ENCODE data around the gene CAMK1. TPM values are rescaled to one million over a fixed set of nuclear protein-coding genes. Genes with fewer than 3 reads are reported as not detected.

The CAMK1 gene
- total and polyA plus RNA-seq, 2 of the 4 experiments (the other 2 are of a cell fraction), result 33.3 to 36.4 TPM

DNA sequence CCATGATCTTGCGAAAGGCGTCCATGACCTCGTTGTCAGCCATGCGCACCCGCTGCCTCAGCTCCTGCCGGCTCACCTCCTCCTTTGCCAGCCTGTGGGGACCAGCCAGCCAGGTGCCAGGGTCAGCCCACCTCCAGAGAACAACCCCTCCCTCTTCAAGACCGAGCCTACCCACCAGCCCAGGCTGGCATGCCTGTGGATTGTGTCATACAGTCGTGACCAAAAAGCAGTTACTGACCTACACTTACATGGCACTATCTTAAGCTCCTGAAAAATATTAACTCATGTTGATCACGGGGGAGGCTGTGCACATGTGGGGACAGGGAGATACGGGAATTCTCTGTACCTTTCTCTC is 10.7 kb upstream of the CAMK1 start:
- no peak for TF ChIP-seq BHLHE40 (IDR thresholded peaks at IDR 0.05; ENCODE audit: low read depth, low read length)
- TF ChIP-seq, protein P1, sequence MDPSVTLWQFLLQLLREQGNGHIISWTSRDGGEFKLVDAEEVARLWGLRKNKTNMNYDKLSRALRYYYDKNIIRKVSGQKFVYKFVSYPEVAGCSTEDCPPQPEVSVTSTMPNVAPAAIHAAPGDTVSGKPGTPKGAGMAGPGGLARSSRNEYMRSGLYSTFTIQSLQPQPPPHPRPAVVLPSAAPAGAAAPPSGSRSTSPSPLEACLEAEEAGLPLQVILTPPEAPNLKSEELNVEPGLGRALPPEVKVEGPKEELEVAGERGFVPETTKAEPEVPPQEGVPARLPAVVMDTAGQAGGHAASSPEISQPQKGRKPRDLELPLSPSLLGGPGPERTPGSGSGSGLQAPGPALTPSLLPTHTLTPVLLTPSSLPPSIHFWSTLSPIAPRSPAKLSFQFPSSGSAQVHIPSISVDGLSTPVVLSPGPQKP (IDR thresholded peaks at IDR 0.05; ENCODE audit: borderline replicate concordance, low read depth, low read length), result no peak
- no peak for TF ChIP-seq MAZ (IDR thresholded peaks at IDR 0.05; ENCODE audit: borderline replicate concordance, low read depth, low read length)
- TF ChIP-seq, protein P2, sequence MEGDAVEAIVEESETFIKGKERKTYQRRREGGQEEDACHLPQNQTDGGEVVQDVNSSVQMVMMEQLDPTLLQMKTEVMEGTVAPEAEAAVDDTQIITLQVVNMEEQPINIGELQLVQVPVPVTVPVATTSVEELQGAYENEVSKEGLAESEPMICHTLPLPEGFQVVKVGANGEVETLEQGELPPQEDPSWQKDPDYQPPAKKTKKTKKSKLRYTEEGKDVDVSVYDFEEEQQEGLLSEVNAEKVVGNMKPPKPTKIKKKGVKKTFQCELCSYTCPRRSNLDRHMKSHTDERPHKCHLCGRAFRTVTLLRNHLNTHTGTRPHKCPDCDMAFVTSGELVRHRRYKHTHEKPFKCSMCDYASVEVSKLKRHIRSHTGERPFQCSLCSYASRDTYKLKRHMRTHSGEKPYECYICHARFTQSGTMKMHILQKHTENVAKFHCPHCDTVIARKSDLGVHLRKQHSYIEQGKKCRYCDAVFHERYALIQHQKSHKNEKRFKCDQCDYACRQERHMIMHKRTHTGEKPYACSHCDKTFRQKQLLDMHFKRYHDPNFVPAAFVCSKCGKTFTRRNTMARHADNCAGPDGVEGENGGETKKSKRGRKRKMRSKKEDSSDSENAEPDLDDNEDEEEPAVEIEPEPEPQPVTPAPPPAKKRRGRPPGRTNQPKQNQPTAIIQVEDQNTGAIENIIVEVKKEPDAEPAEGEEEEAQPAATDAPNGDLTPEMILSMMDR (conservative IDR thresholded peaks at IDR 0.05; ENCODE audit: low read depth, low read length), result no peak
- no peak for TF ChIP-seq RAD21 (IDR thresholded peaks at IDR 0.05; ENCODE audit: low read length)
- no peak for TF ChIP-seq MAFK (IDR thresholded peaks at IDR 0.05; ENCODE audit: low read depth, low read length)
- no peak for TF ChIP-seq NFE2L2 (IDR thresholded peaks at IDR 0.05; ENCODE audit: low read depth, low read length)
- TF ChIP-seq CEBPB (IDR thresholded peaks at IDR 0.05; ENCODE audit: low read depth, low read length), result no peak
- TF ChIP-seq RCOR1 (IDR thresholded peaks at IDR 0.05; ENCODE audit: insufficient replicate concordance, low read length), result no peak
- Histone ChIP-seq H4K8ac (ENCODE audit: low read depth in 2 of 2, low read length in 2 of 2) (no peak overlapping the region), H2BK20ac (ENCODE audit: low read depth, low read length) (no peak overlapping the region), H3K4ac (ENCODE audit: low read depth, low read length) (no peak overlapping the region), H2AK9ac (replicated peaks; ENCODE audit: low read depth, low read length, poor library complexity) (peak overlapping the region; percentile 25), H4K5ac (ENCODE audit: low read depth, low read length) (no peak overlapping the region), H3K27ac (ENCODE audit: insufficient read depth, low read length) (no peak overlapping the region), H3K79me1 (ENCODE audit: low read depth in 1 of 2, low read length in 2 of 2) (peaks cover under 1 to 3% of the 10 kb centered on the region in 2 experiments; a peak in 2 of 4 replicates), H2BK120ac (ENCODE audit: low read depth, low read length) (no peak overlapping the region), H2AK5ac (ENCODE audit: low read depth, low read length) (no peak overlapping the region), H3K9me3 (ENCODE audit: control insufficient read depth, insufficient read depth, low read length) (no peaks in the 10 kb centered on the region), H2BK5ac (ENCODE audit: low read depth, low read length, poor library complexity, severe bottlenecking) (no peak overlapping the region), H3K18ac (ENCODE audit: low read depth, low read length) (no peak overlapping the region), H3K4me3 (ENCODE audit: insufficient read depth, low read depth, low read length) (no peak overlapping the region), H4K91ac (ENCODE audit: insufficient read depth, low read depth, low read length) (no peak overlapping the region), H3K14ac (replicated peaks; ENCODE audit: low read depth, low read length) (no peak overlapping the region), H3K36me3 (ENCODE audit: control insufficient read depth, insufficient read depth, low read length) (peaks cover 33% of the 10 kb centered on the region), H3K27me3 (ENCODE audit: control insufficient read depth, insufficient read depth, low read length) (no peaks in the 10 kb centered on the region), H3K4me1 (ENCODE audit: control insufficient read depth, insufficient read depth, low read length) (peaks cover 3% of the 10 kb centered on the region), H3K56ac (ENCODE audit: extremely low read depth, insufficient read depth, low read length) (no peak overlapping the region), H3K9ac (ENCODE audit: low read depth, low read length) (no peak overlapping the region), H2BK15ac (ENCODE audit: low read depth, low read length) (no peak overlapping the region), H4K20me1 (ENCODE audit: insufficient read depth, low read length) (no peaks in the 10 kb centered on the region), H2AFZ (replicated peaks; ENCODE audit: low read length, poor library complexity) (no peak overlapping the region), H3K23ac (ENCODE audit: low read depth, low read length) (no peak overlapping the region), H3K4me2 (ENCODE audit: low read depth, low read length) (no peak overlapping the region), H3K9me1 (ENCODE audit: insufficient read depth, low read length) (peaks cover 9% of the 10 kb centered on the region; the same call in 1 of the 2 replicates)
- 100% methylated on average over 2 of the region's 10 CpGs; no CpG with 5 or more reads in 1 of the 2 experiments for WGBS, 2 experiments (ENCODE audit: extremely low coverage in 2 of 2, insufficient read length in 1 of 2)
- CTCF ChIA-PET, result no interaction called here
- in situ Hi-C loops (cut with MboI; ENCODE audit: low sequenced_read_pairs) (no loop called here), intact Hi-C loops (cut with micrococcal nuclease) (no loop called here), dilution Hi-C loops (cut with HindIII; ENCODE audit: low sequenced_read_pairs, unreplicated experiment) (no loop called here)
- ATAC-seq (ENCODE audit: low read depth) (no peak), DNase-seq (no peak)
- BruUV-seq (replicated peaks), result no TSS peak
- POLR2A ChIA-PET (ENCODE audit: unreplicated experiment), result no interaction called here

Data from IMR-90 (cell line).